ENCODE data around the gene RALGAPB.

The RALGAPB gene

GRCh38 chr20:38609815-38610214, 137.2 kb downstream of the RALGAPB start:
- DNase-seq (ENCODE audit: low read depth in 2 of 2) = no peak

DNA sequence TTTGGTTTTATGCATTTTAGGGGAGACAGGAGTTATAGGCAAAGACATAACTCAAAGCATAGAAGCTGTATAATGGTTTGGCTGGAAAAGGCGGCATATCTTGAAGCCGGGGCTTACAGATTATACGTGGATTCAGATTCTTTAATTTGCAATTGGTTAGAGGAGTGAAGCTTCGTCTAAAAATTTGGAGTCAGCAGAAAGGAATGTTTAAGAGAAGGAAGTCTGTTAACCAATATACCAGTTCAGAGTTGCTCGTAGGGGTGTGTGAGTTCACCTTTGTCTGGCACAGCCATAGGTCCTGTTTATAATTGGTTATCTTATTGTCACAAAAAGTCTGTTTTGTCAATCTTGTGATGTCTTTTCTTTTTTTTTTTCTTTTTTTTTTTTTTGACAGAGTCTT, 137.9 kb downstream of the RALGAPB start:
- no peak for DNase-seq (ENCODE audit: low read depth in 2 of 2)

DNA sequence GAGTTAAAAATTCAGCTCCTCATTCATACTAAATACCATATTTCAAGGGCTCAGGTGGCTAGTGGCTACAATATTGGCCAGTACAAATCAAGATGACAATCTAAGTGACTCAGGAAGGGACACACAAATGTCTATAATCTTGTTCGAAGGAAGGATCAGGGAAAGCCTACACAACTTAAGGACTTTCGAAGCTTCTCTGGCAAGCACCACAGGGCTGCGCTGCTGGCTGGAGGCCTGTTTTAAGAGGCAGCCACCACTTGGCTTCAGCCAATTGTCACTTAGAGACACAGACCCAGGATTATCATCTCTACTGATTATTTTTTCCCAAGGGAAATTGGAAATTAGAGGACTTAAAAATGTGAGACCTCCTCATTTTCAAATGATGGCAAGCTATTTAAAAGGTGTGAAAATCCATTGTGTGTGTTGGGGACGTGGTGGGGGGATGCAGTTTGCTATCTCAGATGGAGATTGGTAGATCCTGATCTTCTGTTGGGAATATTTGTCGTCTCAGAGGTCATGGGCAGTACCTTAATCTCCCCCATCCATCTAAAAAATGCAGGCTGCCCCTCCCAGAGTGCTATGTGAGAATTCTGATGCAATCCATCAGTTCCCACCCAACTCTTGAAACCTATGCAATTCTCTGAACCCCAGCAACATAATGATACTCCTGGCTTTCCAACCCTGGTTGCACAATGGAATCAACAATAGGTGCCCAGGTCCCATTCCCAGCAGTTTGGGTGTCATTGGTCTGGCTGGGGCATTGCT, 140.3 kb downstream of the RALGAPB start:
- DNase-seq (ENCODE audit: low read depth in 2 of 2) = no peak

GRCh38 chr20:38615283-38615682, 142.6 kb downstream of the RALGAPB start:
- DNase-seq (ENCODE audit: low read depth in 2 of 2) = no peak

DNA sequence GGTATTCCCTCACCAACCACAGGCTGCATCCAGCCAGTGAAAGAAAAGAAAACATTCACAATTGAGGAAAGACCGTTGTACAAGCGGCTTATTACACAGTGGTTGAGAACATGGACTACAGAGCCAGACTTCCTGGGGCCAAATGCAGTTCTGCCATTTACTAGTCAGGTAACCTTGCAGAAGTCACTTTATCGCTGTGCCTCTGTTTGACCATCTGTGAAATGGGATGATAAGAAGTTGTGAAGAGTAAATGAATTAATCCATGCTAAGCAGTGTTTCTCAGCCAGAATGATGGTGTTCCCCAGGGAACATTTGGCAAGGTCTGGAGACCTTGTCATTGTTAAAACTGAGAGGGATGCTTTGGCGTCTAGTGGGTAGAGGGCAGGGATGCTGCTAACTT, 143.8 kb downstream of the RALGAPB start:
- no peak for DNase-seq (ENCODE audit: low read depth in 2 of 2)

- DNase-seq (ENCODE audit: low read depth in 2 of 2) = no peak
Measured at GRCh38 chr20:38617011-38617829, 144.6 kb downstream of the RALGAPB start.

DNA sequence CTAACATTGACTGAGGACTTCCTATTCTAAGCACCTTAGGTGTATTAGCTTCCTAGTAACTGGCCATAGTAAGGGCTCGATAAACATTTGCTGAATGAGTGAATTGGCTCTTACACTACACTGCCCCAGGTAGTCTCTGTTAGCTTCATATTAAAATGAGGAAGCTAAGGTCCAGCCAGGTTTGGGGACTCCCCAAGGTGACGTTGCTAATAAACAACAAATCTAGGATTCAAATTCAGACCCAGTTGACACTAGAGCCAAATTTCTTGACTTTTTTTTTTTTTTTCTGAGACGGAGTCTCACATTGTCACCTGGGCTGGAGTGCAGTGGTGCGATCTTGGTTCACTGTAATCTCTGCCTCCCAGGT, 145.2 kb downstream of the RALGAPB start:
- DNase-seq (ENCODE audit: low read depth in 2 of 2) = no peak

DNA sequence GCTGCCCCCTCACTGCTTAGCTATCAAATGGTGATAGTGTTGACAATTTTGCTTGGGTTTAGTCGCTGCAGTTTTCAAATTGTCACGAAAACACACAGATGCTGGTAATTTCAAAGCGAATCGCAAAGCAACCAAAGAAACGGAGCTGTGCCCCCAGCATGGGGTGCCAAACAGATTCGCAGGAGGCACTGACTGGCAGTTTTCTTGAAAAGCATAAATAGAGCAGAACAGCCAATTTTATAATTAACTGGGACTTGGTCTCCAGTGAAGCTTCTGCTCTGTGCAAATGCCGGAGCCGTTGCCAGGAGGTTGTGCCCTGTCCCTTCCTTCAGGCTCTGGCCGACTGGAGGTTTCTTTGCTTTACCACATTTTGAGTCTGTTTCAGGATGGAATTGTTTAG, 147.8 kb downstream of the RALGAPB start:
- no peak for DNase-seq (ENCODE audit: low read depth in 2 of 2)

GRCh38 chr20:38623061-38623460, 150.4 kb downstream of the RALGAPB start:
- DNase-seq (ENCODE audit: low read depth in 2 of 2) = no peak

GRCh38 chr20:38624084-38624483, 151.4 kb downstream of the RALGAPB start:
- no peak for DNase-seq (ENCODE audit: low read depth in 2 of 2)

- no peak for DNase-seq (ENCODE audit: low read depth in 2 of 2)
Measured at GRCh38 chr20:38625896-38626295, 153.3 kb downstream of the RALGAPB start.

DNA sequence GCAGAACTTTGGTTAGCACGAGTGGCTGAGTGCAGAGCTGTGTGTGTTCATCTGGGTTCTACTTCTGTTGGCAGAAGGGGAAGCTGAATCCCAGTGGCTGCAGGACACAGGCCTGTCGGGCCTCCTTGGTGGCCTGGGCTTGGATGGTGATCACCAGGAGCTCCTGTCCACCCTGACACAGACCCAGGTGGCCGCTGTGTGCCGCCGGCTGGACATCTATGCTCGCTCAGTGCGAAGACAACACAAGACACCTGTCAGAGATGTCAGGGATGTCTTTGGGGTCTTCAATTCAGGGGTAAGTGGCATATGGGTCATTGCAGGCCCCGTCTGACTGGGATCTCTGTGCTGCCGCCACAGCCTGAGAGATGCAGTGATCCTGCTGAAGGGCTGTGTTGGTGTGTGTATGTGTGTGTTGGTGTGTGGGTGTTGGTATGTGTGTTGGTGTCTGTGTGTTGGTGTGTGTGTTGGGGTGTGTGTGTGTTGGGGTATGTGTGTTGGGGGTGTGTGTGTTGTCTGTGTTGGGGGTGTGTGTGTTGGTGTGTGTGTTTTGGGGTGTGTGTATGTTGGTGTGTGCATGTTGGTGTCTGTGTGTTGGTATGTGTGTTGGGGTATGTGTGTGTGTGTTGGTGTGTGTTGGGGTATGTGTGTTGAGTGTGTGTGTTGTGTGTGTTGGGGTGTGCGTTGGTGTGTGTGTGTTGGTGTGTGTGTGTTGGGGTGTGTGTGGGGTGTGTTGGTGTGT, 154.4 kb downstream of the RALGAPB start:
- DNase-seq (ENCODE audit: low read depth in 2 of 2) = no peak
